ENCODE results near the gene FCGR2B.
"Not testable (repeated sequence)": the region's sequence is repeated elsewhere in the genome, so short reads cannot be mapped to it uniquely, and the experiment has no call there.

- TF ChIP-seq POLR2A (IDR thresholded peaks at IDR 0.05; ENCODE audit: low read length); GATA1 (IDR thresholded peaks at IDR 0.05; ENCODE audit: low read depth, low read length): not testable (repeated sequence)
These were observed 8.4 kb downstream of the FCGR2B start for GRCh38 chr1:161671045-161672020.

Measured in erythroblast (primary cell).